GM20431 (cell line): ENCODE measurements around the gene THSD4.
"Not testable (repeated sequence)": the region's sequence is repeated elsewhere in the genome, so short reads cannot be mapped to it uniquely, and the experiment has no call there.

Experiments used
- in situ Hi-C: fragments of 300-500 bp; cut with MseI, MboI; formaldehyde crosslinking; loops from one replicate; pipeline ENCODE4 v1.15.0; 2020; ENCODE audit warnings: low sequenced_read_pairs; ENCODE audit not compliant: unreplicated experiment

Gene THSD4

GRCh38 chr15:71306538-71306937, 191.3 kb downstream of the THSD4 start:
- in situ Hi-C loops = no loop called here

- in situ Hi-C loops = no loop called here
Observed at GRCh38 chr15:71312194-71312708, 197.0 kb downstream of the THSD4 start.

GRCh38 chr15:71312731-71313460, 197.6 kb downstream of the THSD4 start:
- in situ Hi-C loops = no loop called here

- in situ Hi-C loops = no loop called here
Observed at GRCh38 chr15:71313806-71314205, 198.5 kb downstream of the THSD4 start.

- in situ Hi-C loops = no loop called here
Observed at GRCh38 chr15:71314956-71315537, 199.8 kb downstream of the THSD4 start.

- in situ Hi-C loops = no loop called here
Observed at GRCh38 chr15:71316911-71317310, 201.6 kb downstream of the THSD4 start.

GRCh38 chr15:71319424-71319823, 204.2 kb downstream of the THSD4 start:
- in situ Hi-C loops = not testable (repeated sequence)

GRCh38 chr15:71319935-71320334, 204.7 kb downstream of the THSD4 start:
- in situ Hi-C loops = no loop called here

GRCh38 chr15:71323082-71323481, 207.8 kb downstream of the THSD4 start:
- in situ Hi-C loops = no loop called here

GRCh38 chr15:71323584-71323983, 208.3 kb downstream of the THSD4 start:
- in situ Hi-C loops = no loop called here

GRCh38 chr15:71325481-71325880, 210.2 kb downstream of the THSD4 start:
- in situ Hi-C loops = no loop called here

GRCh38 chr15:71328453-71328852, 213.2 kb downstream of the THSD4 start:
- in situ Hi-C loops = no loop called here

- in situ Hi-C loops = no loop called here
Observed at GRCh38 chr15:71329041-71329440, 213.8 kb downstream of the THSD4 start.

GRCh38 chr15:71329497-71330260, 214.4 kb downstream of the THSD4 start:
- in situ Hi-C loops = no loop called here

- in situ Hi-C loops = no loop called here
Observed at GRCh38 chr15:71330638-71331162, 215.4 kb downstream of the THSD4 start.

GRCh38 chr15:71331173-71331572, 215.9 kb downstream of the THSD4 start:
- in situ Hi-C loops = no loop called here

GRCh38 chr15:71332431-71333004, 217.2 kb downstream of the THSD4 start:
- in situ Hi-C loops = no loop called here

- in situ Hi-C loops = no loop called here
Observed at GRCh38 chr15:71333136-71333700, 217.9 kb downstream of the THSD4 start.

- in situ Hi-C loops = no loop called here
Observed at GRCh38 chr15:71333839-71334238, 218.6 kb downstream of the THSD4 start.

GRCh38 chr15:71334434-71334833, 219.2 kb downstream of the THSD4 start:
- in situ Hi-C loops = no loop called here
